ENCODE measurements around the gene MPDU1. TPM values are rescaled to one million over a fixed set of nuclear protein-coding genes. Genes with fewer than 3 reads are reported as not detected.
"Not testable (repeated sequence)": the region's sequence is repeated elsewhere in the genome, so short reads cannot be mapped to it uniquely, and the experiment has no call there.

MPDU1 gene
- total RNA-seq, 6 donors from 2014 or later = 50.6 to 121 (median 56.2) TPM

DNA sequence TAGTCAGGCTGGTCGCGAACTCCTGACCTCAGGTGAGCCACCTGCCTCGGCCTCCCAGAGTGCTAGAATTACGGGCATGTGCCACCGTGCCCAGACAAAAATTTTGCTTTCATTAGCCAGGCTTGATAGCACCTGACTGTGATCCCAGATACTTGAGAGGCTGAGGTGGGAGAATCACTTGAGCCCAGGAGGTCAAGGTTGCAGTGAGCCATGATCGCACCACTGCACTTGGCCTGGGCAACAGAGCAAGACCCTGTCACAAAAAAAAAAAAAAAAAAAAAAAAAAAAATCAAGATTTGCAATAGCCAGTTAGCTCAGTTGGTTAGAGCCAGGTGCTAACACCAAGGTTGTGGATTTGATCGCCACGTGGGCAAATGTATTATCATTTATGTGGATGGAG, 37.2 kb downstream of the MPDU1 start:
- peaks cover 0 to 2% (median 0%) of the 10 kb centered on the region in 4 donors for H3K4me1 ChIP-seq
- H3K4me3 ChIP-seq = no peak overlapping the region
- no peaks in the 10 kb centered on the region for H3K9me3 ChIP-seq
- DNase-seq = no peak
- no peaks in the 10 kb centered on the region for H3K27me3 ChIP-seq
- H3K36me3 ChIP-seq = peaks cover 0 to 3% (median 0%) of the 10 kb centered on the region in 4 donors
- TF ChIP-seq, protein P1, sequence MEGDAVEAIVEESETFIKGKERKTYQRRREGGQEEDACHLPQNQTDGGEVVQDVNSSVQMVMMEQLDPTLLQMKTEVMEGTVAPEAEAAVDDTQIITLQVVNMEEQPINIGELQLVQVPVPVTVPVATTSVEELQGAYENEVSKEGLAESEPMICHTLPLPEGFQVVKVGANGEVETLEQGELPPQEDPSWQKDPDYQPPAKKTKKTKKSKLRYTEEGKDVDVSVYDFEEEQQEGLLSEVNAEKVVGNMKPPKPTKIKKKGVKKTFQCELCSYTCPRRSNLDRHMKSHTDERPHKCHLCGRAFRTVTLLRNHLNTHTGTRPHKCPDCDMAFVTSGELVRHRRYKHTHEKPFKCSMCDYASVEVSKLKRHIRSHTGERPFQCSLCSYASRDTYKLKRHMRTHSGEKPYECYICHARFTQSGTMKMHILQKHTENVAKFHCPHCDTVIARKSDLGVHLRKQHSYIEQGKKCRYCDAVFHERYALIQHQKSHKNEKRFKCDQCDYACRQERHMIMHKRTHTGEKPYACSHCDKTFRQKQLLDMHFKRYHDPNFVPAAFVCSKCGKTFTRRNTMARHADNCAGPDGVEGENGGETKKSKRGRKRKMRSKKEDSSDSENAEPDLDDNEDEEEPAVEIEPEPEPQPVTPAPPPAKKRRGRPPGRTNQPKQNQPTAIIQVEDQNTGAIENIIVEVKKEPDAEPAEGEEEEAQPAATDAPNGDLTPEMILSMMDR (IDR thresholded peaks at IDR 0.05) = no peak
- TF ChIP-seq EP300 (IDR thresholded peaks at IDR 0.05) (no peak), POLR2AphosphoS5 (IDR thresholded peaks at IDR 0.05) (no peak), POLR2A (IDR thresholded peaks at IDR 0.05) (no peak)
- 91 to 94% methylated on average over 8 of the region's 8 CpGs for WGBS, 2 donors
- no peak for ATAC-seq (ENCODE audit: low FRiP score in 2 of 2)
- H3K27ac ChIP-seq = no peak overlapping the region

DNA sequence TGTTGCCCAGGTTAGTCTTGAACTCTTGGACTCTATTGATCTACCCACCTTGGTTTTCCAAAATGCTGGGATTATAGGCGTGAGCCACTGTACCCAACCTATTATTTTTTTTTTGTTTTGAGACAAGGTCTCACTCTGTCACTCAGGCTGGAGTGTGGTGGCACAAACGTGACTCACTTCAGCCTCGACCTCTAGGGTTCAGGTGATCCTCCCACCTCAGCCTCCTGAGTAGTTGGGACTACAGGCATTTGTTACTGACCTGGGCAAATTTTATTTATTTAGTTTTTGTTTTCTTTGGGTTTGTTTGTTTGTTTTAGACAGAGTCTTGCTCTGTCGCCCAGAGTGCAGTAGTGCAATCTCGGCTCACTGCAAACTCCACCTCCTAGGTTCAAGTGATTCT, 40.0 kb downstream of the MPDU1 start:
- DNase-seq = no peak
- WGBS, 2 donors = 85 to 89% methylated on average over 5 of the region's 5 CpGs
- ATAC-seq (ENCODE audit: low FRiP score in 2 of 2) = no peak
- no peak for TF ChIP-seq POLR2A (IDR thresholded peaks at IDR 0.05)
- no peak for TF ChIP-seq EP300 (IDR thresholded peaks at IDR 0.05)
- TF ChIP-seq, protein P1 (IDR thresholded peaks at IDR 0.05) = no peak
- no peak for TF ChIP-seq POLR2AphosphoS5 (IDR thresholded peaks at IDR 0.05)
- Histone ChIP-seq H3K9me3 (no peaks in the 10 kb centered on the region), H3K27me3 (no peaks in the 10 kb centered on the region), H3K4me3 (no peak overlapping the region), H3K4me1 (peaks cover 9 to 20% (median 15%) of the 10 kb centered on the region in 4 donors), H3K36me3 (peaks cover 0 to 7% (median 0%) of the 10 kb centered on the region in 4 donors), H3K27ac (no peak overlapping the region)

DNA sequence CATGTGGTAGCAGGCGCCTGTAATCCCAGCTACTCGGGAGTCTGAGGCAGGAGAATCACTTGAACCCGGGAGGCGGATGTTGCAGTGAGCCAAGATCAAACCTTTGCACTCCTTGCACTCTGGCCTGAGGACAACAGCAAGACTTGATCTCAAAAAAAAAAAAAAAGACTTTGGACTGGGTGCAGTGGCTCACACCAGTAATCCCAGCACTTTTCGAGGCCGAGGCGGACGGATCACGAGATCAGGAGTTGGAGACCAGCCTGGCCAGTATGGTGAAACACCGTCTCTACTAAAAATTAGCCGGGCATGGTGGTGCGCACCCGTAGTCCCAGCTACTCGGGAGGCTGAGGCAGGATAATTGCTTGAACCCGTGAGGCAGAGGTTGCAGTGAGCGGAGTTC, 42.1 kb downstream of the MPDU1 start:
- not testable (repeated sequence) for DNase-seq; H3K4me3 ChIP-seq; H3K9me3 ChIP-seq; H3K27ac ChIP-seq; H3K27me3 ChIP-seq; H3K36me3 ChIP-seq; ATAC-seq (ENCODE audit: low FRiP score in 2 of 2)
- H3K4me1 ChIP-seq = peaks cover 9 to 20% (median 15%) of the 10 kb centered on the region in 4 donors
- 95 to 97% methylated on average over 16 of the region's 16 CpGs for WGBS, 2 donors

DNA sequence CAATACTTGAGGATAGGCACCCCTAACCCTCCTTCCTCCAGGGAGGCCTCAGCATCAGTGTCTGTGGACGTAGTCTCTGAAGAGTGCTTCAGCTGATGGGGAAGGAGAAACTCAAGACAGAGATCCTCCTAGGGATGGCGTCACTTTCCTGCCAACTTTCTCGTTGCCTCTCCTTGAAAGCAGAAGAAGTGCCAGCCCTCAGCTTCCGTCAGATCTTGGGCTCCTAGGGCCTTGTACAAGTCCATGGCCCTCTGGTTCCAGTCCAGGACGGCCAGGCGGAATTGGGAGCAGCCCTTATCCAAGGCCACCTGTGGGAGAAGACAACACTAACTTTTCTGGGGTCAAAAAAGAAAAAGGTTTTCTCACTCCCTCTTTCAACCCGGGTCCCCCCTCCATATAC, 42.7 kb downstream of the MPDU1 start:
- no peak for TF ChIP-seq POLR2A (IDR thresholded peaks at IDR 0.05)
- TF ChIP-seq POLR2AphosphoS5 (IDR thresholded peaks at IDR 0.05) = no peak
- no peak for TF ChIP-seq EP300 (IDR thresholded peaks at IDR 0.05)
- TF ChIP-seq, protein P1 (IDR thresholded peaks at IDR 0.05) = no peak
- Histone ChIP-seq H3K36me3 (peaks cover 0 to 7% (median 0%) of the 10 kb centered on the region in 4 donors), H3K4me3 (peak overlapping the region in 1 of 4 donors; percentile 82), H3K9me3 (no peaks in the 10 kb centered on the region), H3K4me1 (peaks cover 9 to 20% (median 15%) of the 10 kb centered on the region in 4 donors), H3K27me3 (no peaks in the 10 kb centered on the region), H3K27ac (peak overlapping the region in 3 of 4 donors; percentile 86 to 96 (median 95))
- DNase-seq (peak in 1 of 2 donors; percentile 51), ATAC-seq (ENCODE audit: low FRiP score in 2 of 2) (peak in 1 of 2 donors; percentile 7)
- WGBS, 2 donors = 73 to 74% methylated on average over 7 of the region's 7 CpGs

DNA sequence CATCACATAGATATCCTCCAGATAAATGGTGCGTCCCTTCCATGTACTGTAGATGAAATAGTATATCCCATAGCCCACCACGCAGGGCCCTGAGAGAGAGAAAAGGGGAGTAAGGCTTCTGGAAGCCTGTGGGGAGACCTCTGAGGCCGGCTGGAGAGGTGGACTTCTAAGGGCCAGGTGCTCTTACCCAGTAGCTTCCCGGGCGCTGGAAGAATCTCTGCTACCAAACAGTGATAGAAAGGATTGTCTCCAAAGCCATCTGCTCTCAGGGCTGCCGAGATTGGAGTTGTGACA, 43.3 kb downstream of the MPDU1 start:
- no peak for TF ChIP-seq EP300 (IDR thresholded peaks at IDR 0.05)
- TF ChIP-seq, protein P1 (IDR thresholded peaks at IDR 0.05) = no peak
- TF ChIP-seq POLR2A (IDR thresholded peaks at IDR 0.05) = no peak
- TF ChIP-seq POLR2AphosphoS5 (IDR thresholded peaks at IDR 0.05) = no peak
- peak overlapping the region; percentile 65 to 82 (median 76) for H3K4me3 ChIP-seq
- H3K27me3 ChIP-seq = no peaks in the 10 kb centered on the region
- no peaks in the 10 kb centered on the region for H3K9me3 ChIP-seq
- ATAC-seq (ENCODE audit: low FRiP score in 2 of 2) (peak in 1 of 2 donors; percentile 6), DNase-seq (no peak)
- peaks cover 0 to 7% (median 0%) of the 10 kb centered on the region in 4 donors for H3K36me3 ChIP-seq
- WGBS, 2 donors = 35 to 39% methylated on average over 6 of the region's 6 CpGs
- H3K4me1 ChIP-seq = peaks cover 9 to 20% (median 15%) of the 10 kb centered on the region in 4 donors
- peak overlapping the region; percentile 86 to 96 (median 92) for H3K27ac ChIP-seq
